SK-N-SH (cell line): Measurements from ENCODE around the gene PLGRKT.

Experiments used
- CTCF ChIP-seq: fragments of 200-600 bp; sonication (generic); IDR thresholded peaks from 2 replicates; pipeline ENCODE4 v1.6.1; 2017; ENCODE audit warnings: antibody characterized with exemption, mild to moderate bottlenecking, moderate library complexity
- EP300 ChIP-seq, 2 experiments: IDR thresholded peaks; 2 replicates each; pipeline versions ENCODE4 v1.4.0 to v1.6.1; 2012; ENCODE audit warnings: borderline replicate concordance in 1 of 2, low read depth in 1 of 2, low read length in 1 of 2
- FOXM1 ChIP-seq: IDR thresholded peaks from 2 replicates; pipeline ENCODE4 v1.4.0; 2012; ENCODE audit warnings: low read depth, mild to moderate bottlenecking
- MAX ChIP-seq: IDR thresholded peaks from 2 replicates; pipeline ENCODE4 v1.4.0; 2012; ENCODE audit warnings: low read depth
- MEF2A ChIP-seq: IDR thresholded peaks from 2 replicates; pipeline ENCODE4 v1.4.0; 2012; ENCODE audit warnings: low read depth, borderline replicate concordance
- YY1 ChIP-seq: IDR thresholded peaks from 2 replicates; pipeline ENCODE4 v1.4.0; 2012; ENCODE audit warnings: low read depth, mild to moderate bottlenecking

GRCh38 chr9:5446451-5447236 is 8.9 kb upstream of the PLGRKT start:
- no peak for TF ChIP-seq MEF2A
- TF ChIP-seq EP300 (IDR thresholded peaks at IDR 0.05; ENCODE audit: borderline replicate concordance in 1 of 2, low read depth in 1 of 2, low read length in 1 of 2) = peak in 1 of 2 experiments; percentile 30; a peak in 1 of 4 replicates
- no peak for TF ChIP-seq CTCF
- no peak for TF ChIP-seq MAX
- TF ChIP-seq FOXM1 = no peak
- no peak for TF ChIP-seq YY1
